Right renal pelvis (tissue), 4 donors: ENCODE measurements around the gene OPRM1. TPM values are rescaled to one million over a fixed set of nuclear protein-coding genes. Genes with fewer than 3 reads are reported as not detected.

Experiments
- DNase-seq, 4 donors: peaks; one replicate each; pipeline ENCODE4 v3.0.0-alpha.2; 2013; ENCODE audit warnings: low read depth in 4 of 4, low spot score in 3 of 4, missing footprints in 1 of 4
- polyA plus RNA-seq, 4 donors: library from polyadenylated mRNA; unstranded; fragments of 120-200 nt; gene quantifications; one replicate each; pipeline ENCODE4 v1.2.1, GENCODE V29; 2013; ENCODE audit not compliant: insufficient read length in 4 of 4

The OPRM1 gene
- polyA plus RNA-seq, 4 donors: 0.04 TPM; not detected in 3

- no peak for DNase-seq
Measured at GRCh38 chr6:154080461-154081189, 41.6 kb downstream of the OPRM1 start.

- no peak for DNase-seq
Measured at GRCh38 chr6:154086510-154086909, 47.5 kb downstream of the OPRM1 start.

GRCh38 chr6:154092326-154092962 lies 53.4 kb downstream of the OPRM1 start:
- DNase-seq: no peak

- no peak for DNase-seq
Measured at GRCh38 chr6:154093231-154094044, 54.4 kb downstream of the OPRM1 start.

- DNase-seq: no peak
Measured at GRCh38 chr6:154095571-154095970, 56.5 kb downstream of the OPRM1 start.

- DNase-seq: no peak
Measured at GRCh38 chr6:154096316-154096715, 57.3 kb downstream of the OPRM1 start.

GRCh38 chr6:154096834-154097233 lies 57.8 kb downstream of the OPRM1 start:
- DNase-seq: no peak

- DNase-seq: no peak
Measured at GRCh38 chr6:154099211-154099610, 60.2 kb downstream of the OPRM1 start.

- no peak for DNase-seq
Measured at GRCh38 chr6:154106251-154106650, 67.2 kb downstream of the OPRM1 start.

GRCh38 chr6:154111025-154111424 lies 72.0 kb downstream of the OPRM1 start:
- DNase-seq: no peak

- no peak for DNase-seq
Measured at GRCh38 chr6:154112181-154112809, 73.3 kb downstream of the OPRM1 start.

GRCh38 chr6:154113392-154113791 lies 74.4 kb downstream of the OPRM1 start:
- no peak for DNase-seq

- no peak for DNase-seq
Measured at GRCh38 chr6:154117485-154117884, 78.4 kb downstream of the OPRM1 start.

- no peak for DNase-seq
Measured at GRCh38 chr6:154122195-154122925, 83.3 kb downstream of the OPRM1 start.

- DNase-seq: no peak
Measured at GRCh38 chr6:154123155-154123956, 84.3 kb downstream of the OPRM1 start.

- no peak for DNase-seq
Measured at GRCh38 chr6:154125421-154125820, 86.4 kb downstream of the OPRM1 start.

GRCh38 chr6:154127657-154128056 lies 88.6 kb downstream of the OPRM1 start:
- no peak for DNase-seq

- DNase-seq: no peak
Measured at GRCh38 chr6:154134471-154135147, 95.6 kb downstream of the OPRM1 start.

- DNase-seq: no peak
Measured at GRCh38 chr6:154138793-154139192, 99.8 kb downstream of the OPRM1 start.
